Activated CD4-positive, alpha-beta T cell treated with anti-CD3 and anti-CD28 coated beads for 4 hours (primary cell): Measurements from ENCODE around the gene CYSTM1.
"Not testable (repeated sequence)": the region's sequence is repeated elsewhere in the genome, so short reads cannot be mapped to it uniquely, and the experiment has no call there.

Experiments
- DNase-seq, 2 donors: peaks; one replicate each; pipeline ENCODE4 v3.0.0-alpha.2; 2020

Gene CYSTM1

DNA sequence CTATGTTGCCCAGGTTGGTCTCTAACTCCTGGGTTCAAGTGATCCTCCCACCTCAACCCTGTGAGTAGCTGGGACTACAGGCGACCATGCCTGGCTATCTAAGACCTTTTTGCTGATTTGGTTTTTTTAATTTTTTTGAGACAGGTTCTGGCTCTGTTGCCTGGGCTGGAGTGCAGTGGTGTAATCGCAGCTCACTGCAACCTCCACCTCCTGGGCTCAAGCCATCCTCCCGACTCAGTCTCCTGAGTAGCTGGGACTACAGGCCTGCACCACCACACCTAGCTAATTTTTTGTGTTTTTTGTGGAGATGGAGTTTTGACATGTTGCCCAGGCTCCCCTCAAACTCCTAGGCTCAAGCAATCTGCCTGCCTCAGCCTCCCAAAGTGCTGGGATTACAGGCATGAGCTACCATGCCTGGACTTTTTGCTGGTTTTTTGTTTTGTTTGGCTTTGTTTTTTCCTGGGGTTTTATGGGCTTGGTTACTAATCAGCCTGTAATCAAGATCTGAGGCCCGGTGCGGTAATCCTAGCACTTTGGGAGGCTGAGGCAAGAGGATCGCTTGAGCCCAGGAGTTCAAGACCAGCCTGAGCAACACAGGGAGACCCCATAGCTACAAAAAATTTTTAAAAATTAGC is 3.6 kb downstream of the CYSTM1 start:
- no peak for DNase-seq

DNA sequence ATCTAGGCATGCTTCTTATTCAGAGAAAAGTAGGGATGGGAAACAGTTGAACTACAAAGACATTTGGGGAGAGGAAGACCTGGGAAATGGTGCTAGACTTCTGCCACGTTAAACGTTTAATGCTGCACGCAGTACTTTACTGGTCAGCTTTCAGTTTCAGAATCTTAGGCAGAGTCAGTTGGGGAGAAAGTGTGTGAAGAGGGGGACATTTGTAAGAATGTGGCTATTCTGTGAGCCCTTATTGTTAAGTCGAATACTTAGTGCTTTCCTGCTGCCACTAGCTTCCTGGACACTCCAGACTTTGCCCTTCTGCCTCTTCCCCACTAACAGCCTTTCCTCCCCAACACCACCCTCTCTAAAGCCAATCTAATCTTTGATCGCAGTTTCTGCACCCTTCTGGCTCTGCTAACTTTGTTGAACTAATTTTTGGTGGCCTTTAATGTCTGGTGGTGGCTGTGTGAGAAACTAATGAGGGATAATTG is 6.1 kb downstream of the CYSTM1 start:
- no peak for DNase-seq

DNA sequence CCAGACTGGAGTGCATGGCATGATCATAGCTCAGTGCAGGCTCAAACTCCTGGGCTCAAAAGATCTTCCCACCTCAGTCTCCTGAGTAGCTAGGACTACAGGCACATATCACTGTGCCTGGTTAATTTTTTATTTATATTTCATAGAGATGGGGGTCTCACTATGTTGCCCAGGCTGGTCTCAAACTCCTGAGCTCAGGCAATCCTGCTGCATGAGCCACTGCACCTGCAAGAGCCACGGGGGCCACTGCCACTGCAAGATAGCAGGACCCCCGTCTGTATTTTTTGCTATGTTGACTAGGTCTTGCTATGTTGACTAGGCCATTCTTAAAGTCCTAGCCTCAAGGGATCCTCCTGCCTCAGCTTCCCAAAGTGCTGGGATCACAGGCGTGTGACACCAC is 6.5 kb downstream of the CYSTM1 start:
- DNase-seq: no peak

GRCh38 chr5:140182075-140182711 is 7.2 kb downstream of the CYSTM1 start:
- no peak for DNase-seq

- DNase-seq: no peak
Observed at GRCh38 chr5:140182803-140183367, 7.9 kb downstream of the CYSTM1 start.

- DNase-seq: no peak
Observed at GRCh38 chr5:140185409-140185808, 10.4 kb downstream of the CYSTM1 start.

- DNase-seq: no peak
Observed at GRCh38 chr5:140186267-140186671, 11.3 kb downstream of the CYSTM1 start.

- no peak for DNase-seq
Observed at GRCh38 chr5:140189253-140189652, 14.3 kb downstream of the CYSTM1 start.

- no peak for DNase-seq
Observed at GRCh38 chr5:140189977-140190871, 15.2 kb downstream of the CYSTM1 start.

DNA sequence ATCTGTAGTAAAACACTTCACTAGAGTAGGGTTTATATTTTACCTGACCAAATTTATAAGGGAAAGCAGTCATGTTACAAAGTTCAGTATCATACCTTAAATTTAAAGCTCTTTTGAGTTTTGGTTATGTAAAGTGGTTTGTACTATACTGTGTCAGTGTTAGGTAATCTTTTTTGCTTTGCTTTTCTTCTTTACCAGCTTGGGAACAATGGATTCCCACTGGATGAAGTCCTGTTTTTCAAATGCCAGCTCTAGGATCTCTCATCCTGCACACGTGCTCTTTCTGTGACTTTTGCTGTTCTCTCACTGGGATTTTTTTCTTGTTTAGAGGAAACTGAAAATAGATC is 15.9 kb downstream of the CYSTM1 start:
- no peak for DNase-seq

- no peak for DNase-seq
Observed at GRCh38 chr5:140192715-140193430, 17.9 kb downstream of the CYSTM1 start.

DNA sequence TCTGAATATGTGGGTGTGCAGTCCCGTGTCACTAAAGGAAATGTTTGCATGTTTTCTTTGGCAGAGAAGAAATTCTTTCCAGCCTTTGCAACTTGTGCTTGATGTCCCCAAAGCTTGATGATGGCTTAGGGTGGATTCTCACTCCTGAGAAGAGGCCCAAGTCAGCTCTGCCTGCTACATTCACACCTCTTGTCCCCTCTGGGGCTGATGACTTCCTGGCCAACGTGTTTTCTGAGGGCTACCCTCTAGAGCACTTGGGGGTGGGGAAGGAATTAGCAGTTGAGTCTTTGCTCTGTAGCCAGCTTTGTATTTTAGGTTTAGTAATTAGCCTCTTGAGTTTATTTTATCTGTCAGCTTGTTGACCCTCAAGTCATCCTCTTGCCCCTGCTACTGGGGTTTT is 19.7 kb downstream of the CYSTM1 start:
- no peak for DNase-seq

GRCh38 chr5:140196115-140196814 is 21.3 kb downstream of the CYSTM1 start:
- no peak for DNase-seq

DNA sequence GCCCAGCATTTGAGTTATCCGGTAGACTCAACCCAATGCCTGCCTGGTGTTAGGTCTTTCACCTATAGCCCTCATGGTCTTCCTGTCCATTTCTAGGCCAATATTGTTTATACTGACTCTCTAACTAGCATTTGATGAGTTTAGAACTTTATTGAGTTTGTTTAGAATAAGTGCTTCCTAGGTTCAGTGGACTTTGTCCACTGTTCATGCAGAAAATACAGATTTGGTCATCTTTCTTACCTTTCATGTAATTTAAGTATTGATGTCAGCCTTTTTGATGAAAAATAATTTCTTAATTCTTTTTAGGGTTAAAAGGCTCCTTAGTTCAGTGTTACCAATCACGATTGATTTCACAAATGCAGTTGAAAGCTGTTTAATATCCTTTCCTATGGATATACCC is 22.0 kb downstream of the CYSTM1 start:
- no peak for DNase-seq

- DNase-seq: not testable (repeated sequence)
Observed at GRCh38 chr5:140198915-140199314, 23.9 kb downstream of the CYSTM1 start.

DNA sequence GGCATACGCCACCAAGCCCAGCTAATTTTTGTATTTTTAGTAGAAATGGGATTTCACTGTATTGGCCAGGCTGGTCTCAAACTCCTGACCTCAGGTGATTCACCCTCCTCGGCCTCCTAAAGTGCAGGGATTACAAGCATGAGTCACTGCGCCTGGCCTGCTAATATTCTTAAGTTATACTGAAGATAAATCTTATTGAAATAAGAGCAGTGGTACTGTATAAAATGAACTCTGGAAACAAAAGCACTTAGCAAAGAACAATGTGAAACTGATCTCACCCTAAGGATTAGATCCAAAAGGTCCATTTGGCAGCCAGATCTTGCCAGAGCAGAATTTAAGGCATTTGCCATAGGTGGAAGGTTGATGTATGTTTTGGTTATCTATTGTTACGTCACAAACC is 27.1 kb downstream of the CYSTM1 start:
- no peak for DNase-seq

GRCh38 chr5:140202610-140203009 is 27.6 kb downstream of the CYSTM1 start:
- DNase-seq: no peak

DNA sequence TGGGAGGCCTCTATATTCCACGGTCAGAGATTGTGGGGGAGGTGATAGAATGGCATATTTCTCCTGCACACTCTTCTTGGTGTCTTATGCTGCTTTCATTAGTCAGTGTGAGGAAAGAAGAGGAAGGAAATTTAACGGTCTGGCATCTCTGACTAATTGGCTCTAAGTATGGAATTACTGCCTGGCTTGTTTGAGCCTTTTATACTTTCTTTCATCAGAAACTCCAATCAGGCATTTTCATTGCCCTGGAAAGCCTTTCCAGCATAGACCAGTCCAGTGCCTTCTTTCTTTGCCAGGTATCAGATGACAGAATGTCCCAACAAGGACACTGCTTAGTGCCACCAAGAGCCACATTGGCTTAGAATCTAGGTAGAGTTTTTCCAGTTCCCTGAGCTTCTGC is 30.2 kb downstream of the CYSTM1 start:
- no peak for DNase-seq

DNA sequence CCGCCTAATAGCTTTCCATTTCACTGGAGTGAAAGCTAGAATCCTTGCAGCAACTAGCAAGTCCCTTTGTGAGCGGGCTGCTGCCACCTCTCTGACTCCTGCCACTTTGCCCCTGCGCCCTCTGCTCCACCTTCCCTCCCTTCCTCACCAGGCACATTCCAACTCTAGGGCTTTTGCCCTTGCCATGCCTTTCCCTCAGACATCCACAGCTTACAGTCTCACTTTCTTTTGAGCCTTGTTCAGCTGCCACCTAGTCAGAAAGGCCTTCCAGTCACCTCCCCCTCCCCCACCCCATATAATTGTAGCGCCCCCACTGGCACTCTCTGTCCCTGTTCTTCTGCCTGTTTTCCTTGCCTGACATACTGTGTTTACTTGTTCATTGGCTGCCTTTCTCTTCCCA is 31.0 kb downstream of the CYSTM1 start:
- no peak for DNase-seq

GRCh38 chr5:140207250-140207964 is 32.4 kb downstream of the CYSTM1 start:
- DNase-seq: no peak

- no peak for DNase-seq
Observed at GRCh38 chr5:140208065-140208464, 33.1 kb downstream of the CYSTM1 start.
